ENCODE results near the gene CAP2.
"Not testable (repeated sequence)": the region's sequence is repeated elsewhere in the genome, so short reads cannot be mapped to it uniquely, and the experiment has no call there.

Gene CAP2

DNA sequence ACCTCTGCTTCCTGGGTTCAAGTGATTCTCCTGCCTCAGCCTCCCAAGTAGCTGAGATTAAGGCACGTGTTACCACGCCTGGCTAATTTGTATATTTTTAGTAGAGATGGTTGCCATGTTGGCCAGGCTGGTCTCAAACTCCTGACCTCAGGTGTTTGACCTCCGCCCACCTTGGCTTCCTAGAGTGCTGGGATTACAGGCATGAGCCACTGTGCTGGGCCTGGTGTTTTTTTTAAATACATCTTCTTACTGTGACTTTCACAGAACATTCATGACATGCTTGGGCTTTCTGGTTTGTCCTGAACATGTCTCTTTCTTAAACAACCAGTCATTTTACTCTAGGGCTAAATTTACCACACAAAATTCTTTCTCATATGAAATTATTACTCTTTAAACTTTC is 172.0 kb downstream of the CAP2 start:
- DNase-seq (ENCODE audit: low read depth in 2 of 2, low spot score in 1 of 2) = no peak

DNA sequence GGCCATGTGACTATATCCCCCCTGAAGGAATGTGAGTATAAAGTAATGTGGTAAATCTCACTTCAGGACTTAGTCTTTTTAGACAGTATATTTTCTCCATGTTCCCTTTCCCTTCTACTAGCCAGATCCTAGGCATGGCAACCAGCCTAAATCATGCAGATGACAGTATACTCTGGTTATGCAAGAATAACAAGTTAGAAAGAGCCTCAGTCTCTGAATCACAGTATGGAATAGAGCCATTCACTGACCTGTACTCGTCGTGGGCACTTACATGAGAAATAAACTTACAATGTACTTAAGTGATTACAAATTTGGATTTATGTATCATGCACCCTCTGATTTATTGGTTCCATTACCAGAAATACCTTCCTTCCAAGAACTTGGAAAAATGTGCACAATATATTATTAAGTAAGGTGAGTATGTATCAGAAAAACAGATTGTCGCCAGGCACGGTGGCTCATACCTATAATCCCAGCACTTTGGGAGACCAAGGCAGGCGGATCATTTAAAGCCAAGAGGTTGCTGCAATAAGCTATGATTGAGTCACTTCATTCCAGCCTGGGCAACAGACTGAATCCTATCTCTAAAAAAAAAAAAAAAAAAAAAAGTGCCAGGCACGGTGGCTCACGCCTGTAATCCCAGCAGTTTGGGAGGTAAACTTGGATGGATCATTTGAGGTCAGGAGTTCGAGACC is 181.6 kb downstream of the CAP2 start:
- DNase-seq (ENCODE audit: low read depth in 2 of 2, low spot score in 1 of 2) = no peak

DNA sequence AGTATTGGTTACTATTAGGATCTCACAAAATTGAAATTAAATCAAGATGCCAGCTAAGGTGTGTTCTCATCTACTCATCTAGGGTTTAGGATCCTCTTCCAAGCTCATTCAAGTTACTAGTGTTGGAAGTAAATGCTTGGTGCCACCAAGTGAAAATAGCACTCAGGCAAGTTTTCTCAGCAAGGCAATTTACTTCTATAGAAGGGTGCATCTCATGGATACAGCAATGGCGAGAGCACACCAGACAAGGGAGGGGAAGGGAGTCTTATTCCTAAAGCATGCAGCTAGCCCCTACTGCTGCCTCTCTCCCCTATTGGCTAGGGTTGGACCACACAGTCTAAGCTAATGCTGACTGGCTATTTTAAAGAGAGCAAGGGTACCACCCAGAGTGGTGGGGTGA is 183.7 kb downstream of the CAP2 start:
- no peak for DNase-seq (ENCODE audit: low read depth in 2 of 2, low spot score in 1 of 2)

DNA sequence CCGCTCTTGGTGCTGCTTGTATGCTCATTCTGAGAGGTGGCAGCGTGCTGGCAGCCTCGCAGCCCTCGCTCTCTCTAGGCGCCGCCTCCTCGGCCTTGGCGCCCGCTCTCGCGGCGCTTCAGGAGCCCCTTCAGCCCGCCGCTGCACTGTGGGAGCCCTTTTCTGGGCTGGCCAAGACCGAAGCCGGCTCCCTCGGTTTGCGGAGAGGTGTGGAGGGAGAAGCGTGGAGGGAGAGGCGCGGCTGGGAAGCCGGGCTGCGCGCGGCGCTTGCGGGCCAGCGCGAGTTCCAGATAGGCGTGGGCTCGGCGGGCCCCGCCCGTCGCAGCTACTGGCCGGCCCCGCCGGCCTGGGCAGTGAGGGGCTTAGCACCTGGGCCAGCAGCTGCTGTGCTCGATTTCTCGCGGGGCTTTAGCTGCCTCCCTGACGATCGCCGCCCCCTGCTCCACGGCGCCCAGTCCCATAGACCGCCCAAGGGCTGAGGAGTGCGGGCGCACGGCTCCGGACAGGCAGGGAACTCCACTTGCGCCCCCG is 187.2 kb downstream of the CAP2 start:
- DNase-seq (ENCODE audit: low read depth in 2 of 2, low spot score in 1 of 2) = no peak

DNA sequence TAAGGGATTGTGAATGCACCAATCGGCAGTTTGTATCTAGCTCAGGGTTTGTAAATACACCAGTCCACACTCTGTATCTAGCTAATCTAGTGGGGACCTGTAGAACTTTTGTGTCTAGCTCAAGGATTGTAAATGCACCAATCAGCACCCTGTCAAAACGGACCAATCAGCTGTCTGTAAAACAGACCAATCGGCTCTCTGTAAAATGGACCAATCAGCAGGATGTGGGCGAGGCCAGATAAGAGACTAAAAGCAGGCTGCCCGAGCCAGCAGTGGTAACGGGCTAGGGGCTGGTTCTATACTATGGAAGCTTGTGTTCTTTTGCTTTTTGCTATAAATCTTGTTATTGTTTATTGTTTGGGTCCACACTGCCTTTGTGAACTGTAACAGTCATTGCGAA is 187.9 kb downstream of the CAP2 start:
- DNase-seq (ENCODE audit: low read depth in 2 of 2, low spot score in 1 of 2) = not testable (repeated sequence)

DNA sequence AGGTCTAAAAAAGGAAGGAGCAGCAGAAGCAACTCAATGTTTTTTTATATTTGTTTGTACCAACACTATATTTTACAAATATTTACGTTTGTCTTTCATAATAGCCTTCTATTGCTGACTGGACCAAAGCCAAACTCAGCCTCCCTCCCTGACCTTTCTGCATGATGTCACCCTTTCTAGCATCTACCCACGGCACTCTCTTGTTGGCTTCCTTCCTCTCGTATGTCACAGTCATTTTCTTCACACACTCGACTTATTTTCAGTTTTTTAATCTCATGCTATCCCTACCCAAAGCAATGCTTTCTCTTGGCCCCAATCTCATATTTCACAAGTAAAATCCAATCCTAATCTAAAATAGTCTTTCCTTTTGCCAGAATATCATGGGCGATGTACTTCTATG is 190.4 kb downstream of the CAP2 start:
- DNase-seq (ENCODE audit: low read depth in 2 of 2, low spot score in 1 of 2) = no peak

DNA sequence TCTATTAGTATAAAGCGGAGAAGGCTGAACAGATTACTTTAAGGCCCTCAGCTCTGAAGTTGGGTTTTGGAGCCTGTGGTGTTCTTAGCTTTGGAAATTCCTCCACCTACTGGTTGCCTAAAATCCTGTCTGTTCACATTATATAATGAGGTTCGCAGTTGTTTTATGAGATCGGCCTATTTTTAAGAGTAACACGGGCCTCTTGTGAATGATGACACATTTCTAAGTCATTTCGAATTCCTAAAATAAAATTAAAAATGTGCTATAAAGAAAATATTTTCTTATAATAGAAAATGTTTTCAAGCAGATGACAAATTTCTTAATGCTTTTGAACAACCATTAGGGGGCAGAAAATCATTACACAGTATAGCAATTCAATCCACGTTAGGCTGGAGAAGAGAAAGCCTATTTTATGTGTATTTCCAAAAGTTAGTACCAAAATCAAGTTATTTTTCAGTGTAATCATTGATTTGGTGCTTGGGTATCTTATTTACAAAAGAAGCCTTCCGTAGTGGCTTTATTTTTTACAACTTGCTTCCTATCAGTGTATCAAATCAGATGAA is 190.9 kb downstream of the CAP2 start:
- no peak for DNase-seq (ENCODE audit: low read depth in 2 of 2, low spot score in 1 of 2)

DNA sequence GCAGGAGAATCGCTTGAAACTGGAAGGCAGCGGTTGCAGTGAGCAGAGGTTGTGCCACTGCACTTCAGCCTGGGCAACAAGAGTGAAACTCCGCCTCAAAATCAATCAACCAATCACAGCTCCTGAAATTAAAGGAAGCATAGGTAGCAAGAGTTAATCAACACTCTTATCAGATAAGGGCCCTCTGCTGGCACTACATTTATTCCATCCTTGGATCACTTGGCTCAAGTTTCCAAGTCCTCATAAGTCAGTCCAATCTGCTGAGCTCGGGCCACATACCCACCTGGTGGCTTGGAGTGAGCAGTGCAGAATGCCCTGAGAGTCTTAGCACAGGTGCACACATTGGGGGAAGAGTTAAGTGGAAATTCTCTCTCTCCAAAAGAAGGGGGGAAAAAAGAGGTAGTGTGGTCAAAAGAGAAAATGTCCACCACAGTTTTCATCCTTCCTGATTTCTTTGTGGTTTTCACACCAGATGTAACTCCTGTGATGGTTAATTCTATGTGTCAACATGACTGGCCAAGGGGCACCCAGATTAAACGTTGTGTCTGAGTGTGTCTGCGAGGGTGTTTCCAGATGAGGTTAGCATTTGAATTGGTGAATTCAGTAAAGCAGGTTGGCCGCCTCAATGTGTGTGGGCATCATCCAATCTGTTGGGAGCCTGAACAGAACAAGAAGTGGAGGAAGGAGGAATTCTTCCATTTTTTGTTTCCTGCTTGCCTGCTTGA is 192.5 kb downstream of the CAP2 start:
- no peak for DNase-seq (ENCODE audit: low read depth in 2 of 2, low spot score in 1 of 2)

DNA sequence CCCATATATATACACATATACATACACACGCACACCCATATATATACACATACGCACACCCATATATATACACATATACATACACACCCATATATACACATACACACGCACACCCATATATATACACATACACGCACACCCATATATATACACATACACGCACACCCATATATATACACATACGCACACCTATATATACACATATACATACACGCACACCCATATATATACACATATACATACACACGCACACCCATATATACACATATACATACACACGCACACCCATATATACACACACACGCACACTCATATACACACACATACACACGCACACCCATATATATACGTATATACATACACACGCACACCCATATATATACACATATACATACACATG is 193.2 kb downstream of the CAP2 start:
- DNase-seq (ENCODE audit: low read depth in 2 of 2, low spot score in 1 of 2) = not testable (repeated sequence)

DNA sequence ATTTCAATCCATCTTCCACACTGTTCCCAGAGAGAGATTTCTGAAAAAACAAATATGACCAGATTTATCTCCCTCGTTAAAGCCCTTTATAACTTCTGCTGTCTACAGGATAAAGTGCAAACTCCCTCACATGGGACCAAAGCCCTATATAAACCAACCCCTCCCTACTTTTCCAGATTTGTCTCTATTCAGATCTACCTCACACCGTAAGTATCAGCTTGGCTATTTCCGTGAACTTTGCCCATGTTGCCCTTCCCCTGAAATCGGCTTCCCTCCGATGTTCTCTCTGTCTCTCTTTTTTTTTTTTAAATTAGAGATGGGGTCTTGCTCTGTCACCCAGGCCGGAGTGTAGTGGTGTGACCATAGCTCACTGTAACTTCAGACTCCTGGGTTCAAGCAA is 194.6 kb downstream of the CAP2 start:
- no peak for DNase-seq (ENCODE audit: low read depth in 2 of 2, low spot score in 1 of 2)

DNA sequence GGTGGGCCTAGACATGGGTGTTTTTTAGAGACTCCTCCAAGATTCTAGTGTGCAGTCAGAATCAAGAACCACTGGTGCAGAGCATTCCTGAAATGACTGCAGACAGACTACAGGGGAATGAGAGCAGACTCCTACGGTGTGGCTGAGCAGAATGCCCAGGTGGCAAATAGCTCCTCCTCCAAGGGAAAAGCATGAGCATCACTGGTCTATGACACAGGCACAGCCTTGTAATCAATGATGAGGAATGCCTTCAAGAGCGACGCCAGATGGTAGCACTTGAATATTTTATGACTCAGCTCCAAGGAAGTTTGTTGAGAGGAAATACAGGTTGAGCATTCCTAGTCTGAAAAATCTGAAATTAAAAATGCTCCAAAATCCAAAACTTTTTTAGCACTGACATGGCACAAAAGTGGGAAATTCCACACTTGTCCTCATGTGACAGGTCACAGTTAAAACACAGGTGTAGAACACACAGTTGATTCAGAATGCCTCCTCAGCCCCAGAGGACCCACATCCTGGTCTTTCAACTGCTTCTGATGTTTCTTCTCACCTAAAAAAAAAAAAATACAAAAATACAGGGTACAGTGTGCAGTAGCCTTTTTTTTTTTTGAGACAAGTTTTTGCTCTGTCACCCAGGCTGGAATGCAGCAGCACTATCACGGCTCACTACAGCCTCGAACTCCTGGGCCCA is 196.2 kb downstream of the CAP2 start:
- no peak for DNase-seq (ENCODE audit: low read depth in 2 of 2, low spot score in 1 of 2)

DNA sequence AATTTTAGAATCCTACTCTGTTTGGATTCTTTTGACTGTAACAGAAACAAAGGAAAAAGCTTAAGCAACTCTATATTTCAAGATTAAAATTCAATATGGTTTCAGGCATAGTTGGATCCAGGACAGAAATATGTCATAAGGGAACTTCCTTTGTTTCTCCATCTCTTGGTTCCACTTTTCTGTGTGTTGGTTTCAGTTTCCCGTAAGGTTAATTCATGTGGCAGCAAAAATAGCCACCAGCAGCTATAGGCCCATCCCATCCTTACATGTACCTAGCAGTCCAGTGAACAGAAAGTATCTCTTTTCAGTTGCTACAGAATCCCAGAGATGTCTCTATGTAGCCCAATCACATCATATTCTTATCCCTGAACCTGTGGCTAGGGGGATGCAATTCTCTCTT is 197.9 kb downstream of the CAP2 start:
- DNase-seq (ENCODE audit: low read depth in 2 of 2, low spot score in 1 of 2) = no peak

DNA sequence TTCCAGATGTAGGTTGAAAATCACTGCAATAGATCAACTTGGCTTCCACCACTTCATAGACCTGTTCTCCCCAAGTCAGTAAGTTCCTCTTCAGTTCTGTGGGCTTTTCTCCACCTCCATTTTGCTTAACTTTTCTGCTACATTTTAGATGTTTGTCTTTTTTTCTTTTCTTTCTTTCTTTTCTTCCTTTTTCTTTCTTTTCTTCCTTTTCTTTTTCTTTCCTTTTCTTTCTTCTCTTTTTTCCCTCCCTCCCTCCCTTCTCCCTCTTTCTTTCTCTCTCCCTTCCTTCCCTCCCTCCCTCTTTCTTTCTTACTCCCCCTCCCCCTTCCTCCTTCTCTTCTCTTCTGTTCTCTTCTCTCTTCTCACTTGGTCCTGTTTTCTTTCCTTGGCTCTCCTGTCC is 199.9 kb downstream of the CAP2 start:
- DNase-seq (ENCODE audit: low read depth in 2 of 2, low spot score in 1 of 2) = no peak

DNA sequence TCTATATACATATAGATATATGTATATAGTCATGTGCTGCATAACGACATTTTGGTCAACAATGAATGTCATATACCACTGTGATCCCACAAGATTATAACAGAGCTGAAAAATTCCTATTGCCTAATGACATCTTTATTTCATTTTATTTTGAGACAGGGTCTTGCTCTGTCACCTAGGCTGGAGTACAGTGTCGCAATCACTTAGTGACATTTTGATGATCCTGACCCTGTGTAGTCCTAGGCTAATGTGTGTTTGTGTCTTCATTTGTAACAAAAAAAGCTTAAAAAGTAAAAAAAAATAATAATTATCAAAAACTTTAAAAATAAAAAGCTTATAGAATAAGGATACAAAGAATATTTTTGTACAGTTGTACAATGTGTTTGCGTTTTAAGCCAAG is 202.7 kb downstream of the CAP2 start:
- no peak for DNase-seq (ENCODE audit: low read depth in 2 of 2, low spot score in 1 of 2)

DNA sequence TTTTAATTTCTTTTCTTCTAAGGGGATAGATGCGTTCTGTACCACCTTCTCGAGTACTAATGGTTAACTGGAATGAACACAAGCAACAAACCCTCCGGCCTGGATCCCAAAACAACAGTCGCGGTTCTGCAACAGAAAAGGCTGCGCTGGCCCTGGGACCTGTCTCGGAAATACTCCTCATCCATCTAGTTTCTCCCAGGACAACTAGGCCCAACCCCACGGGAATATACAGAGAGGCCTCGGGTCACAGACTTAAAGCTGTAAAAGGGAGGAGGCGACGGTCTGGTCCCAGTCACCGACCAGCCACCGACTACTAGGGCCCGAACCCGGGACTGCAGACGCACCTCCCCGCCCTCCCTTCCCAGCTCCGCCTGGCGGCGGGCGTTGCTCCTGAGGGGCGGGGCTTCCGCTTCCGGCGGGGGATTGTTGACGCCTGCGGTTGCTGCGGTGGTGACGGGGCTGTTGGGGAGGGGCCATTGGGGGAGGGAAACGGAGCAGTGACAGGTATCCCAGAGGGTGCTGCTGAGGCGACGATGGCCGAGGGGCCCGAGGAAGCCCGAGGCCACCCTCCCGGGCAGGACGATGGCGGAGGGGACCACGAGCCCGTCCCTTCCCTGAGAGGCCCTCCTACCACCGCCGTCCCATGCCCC is 206.6 kb downstream of the CAP2 start, which contains the start of gene FAM8A1:
Gene FAM8A1 (plus strand): TSS at position 426 of the 650 bp plus-strand sequence. CDS start 108 bp downstream, at position 534.
- peak; percentile 90 to 91 for DNase-seq (ENCODE audit: low read depth in 2 of 2, low spot score in 1 of 2)

DNA sequence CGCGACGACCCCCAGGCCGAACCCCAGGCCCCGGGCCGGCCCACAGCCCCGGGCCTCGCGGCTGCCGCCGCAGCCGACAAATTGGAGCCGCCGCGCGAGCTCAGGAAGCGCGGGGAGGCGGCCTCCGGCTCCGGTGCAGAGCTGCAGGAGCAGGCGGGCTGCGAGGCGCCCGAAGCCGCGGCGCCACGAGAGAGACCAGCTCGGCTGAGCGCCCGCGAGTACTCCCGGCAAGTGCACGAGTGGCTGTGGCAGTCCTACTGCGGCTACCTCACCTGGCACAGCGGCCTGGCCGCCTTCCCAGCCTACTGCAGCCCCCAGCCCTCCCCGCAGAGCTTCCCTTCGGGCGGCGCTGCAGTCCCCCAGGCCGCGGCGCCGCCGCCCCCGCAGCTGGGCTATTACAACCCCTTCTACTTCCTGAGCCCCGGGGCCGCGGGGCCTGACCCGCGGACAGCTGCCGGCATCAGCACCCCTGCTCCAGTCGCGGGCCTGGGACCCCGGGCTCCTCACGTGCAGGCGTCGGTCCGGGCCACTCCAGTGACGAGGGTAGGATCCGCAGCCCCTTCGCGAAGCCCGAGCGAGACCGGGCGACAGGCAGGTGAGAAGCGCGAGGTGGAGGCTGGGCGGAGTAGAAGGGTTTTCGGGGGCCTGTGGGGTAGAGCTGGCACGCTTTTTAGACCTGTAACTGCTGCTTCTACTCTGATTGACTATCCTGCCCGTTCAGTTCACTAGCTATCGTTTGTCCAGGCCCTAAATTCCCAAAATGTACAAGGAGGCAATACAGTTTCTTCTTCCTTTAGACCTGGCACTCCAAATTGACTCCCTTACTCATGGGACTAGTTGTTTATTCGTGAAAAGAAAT is 207.4 kb downstream of the CAP2 start:
- no peak for DNase-seq (ENCODE audit: low read depth in 2 of 2, low spot score in 1 of 2)

DNA sequence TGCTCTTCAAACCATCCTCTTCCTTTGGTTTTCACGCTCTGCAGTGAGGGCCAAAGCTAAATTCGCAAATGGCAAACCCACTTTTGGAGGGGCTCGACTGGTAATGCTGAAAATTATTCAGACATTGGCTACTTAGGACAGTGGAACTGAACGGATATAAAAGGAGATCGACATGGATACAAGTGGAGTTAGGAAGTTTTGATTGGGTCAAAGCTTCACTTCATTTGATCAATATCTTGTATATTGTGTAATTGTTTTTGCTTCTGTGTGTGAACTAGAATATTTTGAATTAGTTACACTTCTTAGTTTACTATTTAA is 207.9 kb downstream of the CAP2 start:
- no peak for DNase-seq (ENCODE audit: low read depth in 2 of 2, low spot score in 1 of 2)

DNA sequence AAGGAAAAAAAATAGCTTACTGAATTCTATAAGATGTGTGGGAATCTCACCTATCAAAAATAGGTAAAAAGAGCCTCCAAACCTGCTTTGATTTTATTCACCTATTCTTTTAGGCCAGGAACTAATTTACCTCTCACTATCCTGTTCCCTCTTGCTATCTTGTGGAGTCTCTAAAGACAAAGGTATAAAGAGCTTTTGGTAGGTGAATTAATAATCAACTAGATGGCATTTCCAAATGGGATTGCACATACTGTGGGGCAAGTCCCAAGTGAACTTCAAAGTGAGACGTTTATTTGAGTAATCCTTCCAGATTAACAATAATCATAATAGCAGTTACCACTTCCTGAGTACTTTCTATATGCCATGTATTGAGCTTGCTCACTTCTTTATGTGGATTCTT is 209.5 kb downstream of the CAP2 start:
- no peak for DNase-seq (ENCODE audit: low read depth in 2 of 2, low spot score in 1 of 2)

DNA sequence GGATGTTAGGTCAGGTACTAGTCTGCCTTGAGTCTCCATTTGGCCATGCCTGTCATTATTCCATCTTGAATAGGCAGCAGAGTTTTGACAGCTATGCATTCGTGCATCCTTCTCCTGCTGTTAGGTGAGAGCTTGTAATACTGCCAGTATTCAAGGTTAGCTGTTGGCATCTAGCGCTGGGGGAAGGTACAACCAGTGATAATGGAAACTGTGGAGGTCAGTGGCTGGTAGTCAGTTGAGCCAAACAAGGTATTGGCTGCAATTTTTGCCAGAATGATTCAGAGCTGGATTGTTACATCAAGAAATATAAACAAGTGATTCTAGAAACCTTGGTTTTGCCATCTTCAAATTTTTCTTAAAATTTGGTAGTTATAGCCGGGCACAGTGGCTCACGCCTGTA is 213.2 kb downstream of the CAP2 start:
- DNase-seq (ENCODE audit: low read depth in 2 of 2, low spot score in 1 of 2) = no peak
